ENCODE results near the gene HDAC7. TPM values are rescaled to one million over a fixed set of nuclear protein-coding genes. Genes with fewer than 3 reads are reported as not detected.

The HDAC7 gene
- polyA plus RNA-seq, 1 experiment: 67.0 TPM

- H3K27me3 ChIP-seq (ENCODE audit: control insufficient read depth, insufficient read depth, low read length): peaks cover 3% of the 10 kb centered on the region; the same call in 1 of the 2 replicates
- POLR2A ChIA-PET: no interaction called here
- DNase-seq (ENCODE audit: low read depth): no peak
- TF ChIP-seq CTCF (IDR thresholded peaks at IDR 0.05; ENCODE audit: insufficient read depth, low read depth, low read length): no peak
- H3K36me3 ChIP-seq (ENCODE audit: control insufficient read depth, insufficient read depth, low read length): no peaks in the 10 kb centered on the region
- CTCF ChIA-PET: interaction anchor here (0.5 to 17.6 kb wide), 6 partner anchors 10 to 504 kb away, joined by 4 to 454 read pairs (median 22); partner anchors contain the start of gene SLC48A1
- H3K4me3 ChIP-seq (ENCODE audit: low read depth, low read length): no peak overlapping the region
Measured at GRCh38 chr12:47733142-47733541, 86.6 kb downstream of the HDAC7 start.

Other genes starting within 250 kb of the HDAC7 start
- gene RPAP3, start 113.9 kb downstream of the HDAC7 start, polyA plus RNA-seq (2011; rRNA removed): 6.1 and 15.6 TPM in 2 replicates
- 0.06 TPM in 1 of 2 replicates, not detected in the other for gene ENDOU, start 94.4 kb downstream of the HDAC7 start, polyA plus RNA-seq (2011; rRNA removed)
- gene RAPGEF3, start 61.0 kb downstream of the HDAC7 start, polyA plus RNA-seq (2011; rRNA removed): 1.3 and 2.4 TPM in 2 replicates
- 11.4 and 16.6 TPM in 2 replicates for gene SLC48A1, start 46.7 kb downstream of the HDAC7 start, polyA plus RNA-seq (2011; rRNA removed)
- gene VDR, start 85.1 kb upstream of the HDAC7 start, polyA plus RNA-seq (2011; rRNA removed): 23.3 and 40.5 TPM in 2 replicates
- 188 and 217 TPM in 2 replicates for gene TMEM106C, start 143.7 kb upstream of the HDAC7 start, polyA plus RNA-seq (2011; rRNA removed)
- gene COL2A1, start 184.6 kb upstream of the HDAC7 start, polyA plus RNA-seq (2011; rRNA removed): not detected in 2 replicates